DOHH2 (cell line): ENCODE measurements around the gene SYT6.

ENCODE experiments used
- CTCF ChIP-seq: fragments of 200-600 bp; sonication (generic); IDR thresholded peaks from one replicate; pipeline ENCODE4 v1.5.1; 2014; ENCODE audit warnings: antibody characterized with exemption, mild to moderate bottlenecking, low read depth, low read length; ENCODE audit not compliant: poor library complexity, severe bottlenecking
- EZH2phosphoT487 ChIP-seq: fragments of 200-600 bp; sonication (generic); IDR thresholded peaks from 2 replicates; pipeline ENCODE4 v1.6.1; 2017; ENCODE audit warnings: borderline replicate concordance, mild to moderate bottlenecking, antibody characterized with exemption, low read length, moderate library complexity, mixed read lengths

- no peak for TF ChIP-seq CTCF
- no peak for TF ChIP-seq EZH2phosphoT487
Measured at GRCh38 chr1:114135786-114136185, 17.9 kb downstream of the SYT6 start.
